HG02571 (cell line): Measurements from ENCODE around the gene PHACTR3.

Source experiments
- ATAC-seq: cut with Tn5 transposase; IDR thresholded peaks from one replicate; pipeline ENCODE4 v1.9.1; 2021; ENCODE audit warnings: mild to moderate bottlenecking, moderate library complexity; ENCODE audit not compliant: unreplicated experiment

PHACTR3 gene

DNA sequence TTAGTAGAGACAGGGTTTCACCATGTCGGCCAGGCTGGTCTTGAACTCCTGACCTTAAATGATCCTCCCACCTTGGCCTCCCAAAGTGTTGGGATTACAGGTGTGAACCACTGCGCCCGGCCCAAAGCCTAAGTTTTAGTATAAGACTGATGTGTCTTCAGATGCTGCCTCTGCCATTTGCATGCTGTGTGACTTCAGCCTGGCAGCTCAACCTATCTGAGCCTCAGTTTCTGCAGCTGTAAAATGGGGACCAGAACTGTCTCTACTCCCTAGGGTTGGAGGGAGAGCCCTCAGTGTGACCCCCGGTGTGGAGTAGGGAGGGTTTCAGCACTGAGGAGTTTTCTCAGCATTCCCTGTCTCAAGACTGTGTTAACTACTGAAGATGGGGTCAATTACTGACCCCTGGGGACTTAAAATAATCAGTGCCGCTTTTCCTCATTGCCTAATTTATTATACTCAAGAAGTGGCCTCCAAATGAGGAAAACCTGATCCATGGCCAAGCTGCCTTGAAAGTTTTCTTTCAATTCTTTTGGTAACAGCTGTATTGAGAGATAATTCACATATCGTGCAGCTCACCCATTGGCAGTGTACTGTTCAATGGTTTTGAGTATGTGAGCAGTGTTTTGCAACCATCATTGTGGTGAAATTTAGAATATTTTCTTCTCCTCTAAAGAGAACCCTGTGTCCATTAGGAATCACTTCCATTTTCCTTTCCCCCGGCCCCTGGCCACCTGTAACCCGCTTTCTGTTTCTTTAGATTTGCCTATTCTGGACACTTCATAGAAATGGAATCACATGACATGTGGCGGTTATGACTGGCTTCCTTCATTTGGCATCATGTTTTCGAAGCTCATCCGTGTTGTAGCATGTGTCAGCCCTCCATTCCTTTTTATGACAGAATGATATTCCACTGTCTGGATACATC lies 64.8 kb downstream of the PHACTR3 start:
- ATAC-seq = no peak

DNA sequence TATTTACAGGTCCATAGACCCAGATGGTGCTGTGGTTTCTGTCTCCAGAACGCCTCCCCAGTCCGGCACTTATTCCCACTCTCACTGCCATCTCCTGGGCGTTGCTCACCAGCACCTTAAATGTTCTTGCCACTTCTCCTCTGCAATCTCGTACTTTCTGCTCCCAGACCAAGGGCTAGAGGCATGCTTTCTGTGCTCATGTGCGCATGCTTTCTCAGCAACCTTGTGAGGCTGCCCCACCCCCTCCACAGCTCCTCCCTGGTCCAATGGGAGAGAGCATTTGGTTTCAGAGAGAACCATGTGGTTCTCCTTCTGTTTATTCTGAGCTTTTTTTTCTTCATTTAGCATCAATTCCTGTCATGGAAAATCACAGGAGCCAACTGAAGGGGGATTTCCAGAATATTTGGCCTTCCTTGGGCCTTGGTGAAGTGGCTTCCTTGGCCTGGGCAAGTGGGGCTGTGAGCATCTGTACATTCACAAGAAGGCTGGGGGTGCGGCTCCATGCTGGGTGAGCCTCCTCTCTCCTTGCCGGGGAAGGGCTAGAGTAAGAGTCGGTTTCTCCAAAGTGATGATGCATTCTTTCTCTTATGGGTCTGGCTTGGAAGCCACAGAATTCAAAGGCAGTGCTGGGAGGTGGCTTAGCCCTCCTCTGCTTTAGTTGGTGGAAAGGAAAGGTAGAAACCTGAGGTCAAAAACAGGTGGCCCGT lies 66.6 kb downstream of the PHACTR3 start:
- ATAC-seq = no peak

DNA sequence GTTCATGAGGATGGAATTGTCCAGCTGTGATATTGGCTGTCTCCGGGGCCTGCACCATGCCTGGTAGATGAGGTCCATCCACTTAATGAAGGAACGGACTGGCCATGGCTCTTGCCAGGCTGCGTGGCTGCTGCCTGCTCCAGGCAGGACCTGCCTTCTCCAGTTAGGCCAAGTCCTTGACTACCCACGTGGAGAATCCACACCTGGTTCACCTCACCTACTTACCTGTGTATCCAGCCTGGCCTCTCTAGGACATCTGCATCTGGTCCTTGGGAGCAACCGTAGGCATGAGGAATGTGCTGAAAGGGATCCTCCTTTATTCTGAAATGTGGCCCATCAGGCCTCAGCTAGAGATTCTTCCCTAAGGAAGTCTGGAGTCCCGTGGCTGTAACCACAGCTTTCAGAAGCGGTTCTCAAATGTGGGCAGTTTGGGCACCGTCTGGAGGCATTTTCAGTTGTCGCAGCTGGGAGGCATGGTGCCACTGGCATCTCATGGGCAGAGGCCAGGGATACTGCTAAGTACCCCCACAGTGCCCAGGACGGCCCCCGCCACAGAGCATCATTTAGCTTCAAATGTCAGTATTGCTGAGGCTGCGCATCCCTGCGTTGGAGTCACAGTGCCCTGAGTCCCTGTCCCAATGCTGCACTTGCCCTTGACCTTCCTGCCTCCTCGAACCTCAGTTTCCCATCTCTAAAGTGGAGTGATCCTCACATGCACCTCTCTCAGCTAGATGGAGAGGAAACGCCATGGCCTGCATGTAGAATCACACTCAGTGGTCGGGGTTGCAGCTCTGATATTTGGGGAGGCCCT lies 67.5 kb downstream of the PHACTR3 start:
- no peak for ATAC-seq

DNA sequence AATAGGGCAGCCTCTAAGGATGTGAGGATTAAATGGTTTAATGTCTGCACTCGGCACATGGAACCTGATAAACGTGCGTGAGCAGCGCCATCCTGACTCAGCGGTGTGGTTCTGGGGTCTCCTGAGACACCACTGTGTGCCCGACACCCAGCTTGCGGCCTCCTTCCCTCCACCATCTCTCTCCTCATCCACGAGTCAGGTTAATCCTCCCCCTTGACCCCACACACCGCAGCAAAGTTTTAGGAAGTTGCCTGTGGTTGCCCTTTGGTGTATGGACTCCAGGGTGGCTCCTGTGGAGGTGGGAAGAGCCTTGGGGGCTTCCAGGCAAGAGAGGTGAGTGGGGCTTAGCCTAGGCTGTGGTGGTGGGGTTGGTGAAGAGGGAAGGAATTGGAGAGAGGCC lies 68.2 kb downstream of the PHACTR3 start:
- ATAC-seq = no peak

DNA sequence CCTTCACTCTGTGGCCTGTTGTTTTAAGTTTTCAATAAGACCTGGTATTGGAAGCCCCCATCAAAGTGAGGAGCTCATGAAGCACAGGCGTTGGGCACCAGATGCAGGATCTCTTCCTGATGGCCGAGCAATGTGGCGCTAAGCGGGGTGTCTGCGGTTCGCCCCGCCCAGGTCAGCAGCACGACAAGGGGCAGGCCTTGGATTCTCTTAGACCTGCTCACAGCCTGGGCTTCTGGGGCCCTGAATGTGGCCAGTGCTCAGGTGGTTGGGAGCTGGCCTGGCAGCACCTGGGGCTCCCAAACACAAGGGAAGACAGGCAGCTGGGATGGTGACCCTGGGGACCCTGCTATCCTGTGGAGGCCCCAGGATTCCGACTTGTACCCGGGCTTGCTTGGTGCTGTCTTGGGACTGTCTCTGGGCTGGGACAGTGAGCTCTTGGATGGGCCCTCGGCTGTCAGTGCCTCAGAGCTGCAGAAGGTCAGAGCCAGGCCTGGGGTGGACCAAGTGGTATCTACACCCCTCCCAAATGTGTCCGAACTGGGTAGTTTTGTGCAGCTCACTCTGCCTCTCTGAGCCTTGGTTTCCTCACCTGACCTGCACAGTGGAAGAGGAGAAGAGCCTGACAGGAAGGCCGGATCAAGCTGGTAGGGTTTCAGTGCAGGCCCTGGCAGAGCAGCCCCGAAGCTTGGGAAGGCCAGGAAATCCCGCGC lies 69.1 kb downstream of the PHACTR3 start:
- ATAC-seq = no peak

DNA sequence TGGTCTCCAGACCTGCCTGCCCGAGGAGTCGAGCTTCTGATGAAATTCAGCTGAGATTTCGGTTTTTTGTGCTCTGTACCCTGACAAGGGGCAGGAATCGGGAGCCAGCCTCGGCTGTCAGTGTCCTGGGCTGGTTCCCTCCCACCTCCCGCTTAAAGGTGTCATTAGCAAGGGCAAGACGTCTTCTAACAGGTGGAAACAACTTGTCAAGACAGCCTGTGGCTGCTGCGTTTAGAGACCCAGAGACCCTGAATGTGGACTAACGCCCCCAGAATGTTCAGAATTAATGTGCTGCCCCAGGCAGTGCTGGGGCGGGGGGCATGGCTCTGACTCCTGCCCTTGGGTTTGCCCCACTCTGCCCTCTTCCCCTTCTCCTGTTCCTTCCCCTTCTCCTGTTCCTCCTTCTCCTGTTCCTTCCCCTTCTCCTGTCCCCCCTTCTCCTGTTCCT lies 69.7 kb downstream of the PHACTR3 start:
- ATAC-seq = no peak

DNA sequence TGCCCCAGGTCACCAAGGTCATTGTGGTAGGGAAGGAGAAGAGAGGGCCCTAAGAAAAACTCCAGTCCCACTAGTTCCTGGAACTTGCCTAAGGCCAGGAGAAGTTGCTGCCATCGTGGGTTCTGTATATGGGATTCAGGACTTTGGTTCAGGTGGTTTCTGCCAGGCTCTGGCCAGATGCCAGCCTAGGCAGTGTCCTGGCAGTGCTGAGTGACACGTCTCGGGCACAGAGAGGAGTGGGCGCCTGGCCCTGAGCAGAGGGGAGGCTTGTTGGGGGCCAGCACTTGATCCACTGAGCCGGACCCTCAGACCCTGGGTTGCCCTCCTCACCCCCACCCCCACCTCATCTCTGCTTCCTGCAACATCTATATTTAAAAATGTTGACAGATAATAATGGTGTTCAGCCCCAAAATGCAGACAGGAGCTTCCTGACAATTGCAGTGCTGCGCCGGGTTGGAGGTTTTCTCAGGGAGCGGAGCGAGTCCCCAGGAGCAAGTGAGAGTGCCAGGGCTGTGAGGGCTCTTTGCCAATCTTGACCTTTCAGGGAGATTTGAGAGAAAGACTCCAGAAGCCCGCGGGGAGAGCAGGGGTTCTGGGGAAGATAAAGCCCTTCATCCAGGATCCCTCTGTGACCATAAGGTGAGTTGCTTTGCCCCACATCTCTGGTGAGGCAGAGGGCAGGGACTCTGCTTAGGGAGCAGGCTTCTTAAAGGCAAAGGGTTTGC lies 71.9 kb downstream of the PHACTR3 start:
- ATAC-seq = no peak

DNA sequence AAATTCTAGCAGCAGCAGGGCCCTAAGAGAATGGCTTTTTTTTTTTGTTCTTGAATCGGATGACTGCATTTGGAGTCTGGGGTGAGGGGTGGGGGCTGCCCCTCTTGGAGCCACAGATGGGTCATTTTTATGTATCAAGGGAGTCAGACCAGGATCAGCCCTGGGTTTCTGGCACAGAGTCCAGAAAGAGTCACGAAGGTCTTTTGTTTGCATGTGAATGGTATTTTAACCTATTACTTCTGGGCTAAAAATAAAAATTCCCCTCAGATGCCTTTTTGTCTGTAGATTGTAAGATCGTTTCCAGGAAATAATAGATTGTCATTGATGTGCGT lies 72.5 kb downstream of the PHACTR3 start:
- no peak for ATAC-seq

DNA sequence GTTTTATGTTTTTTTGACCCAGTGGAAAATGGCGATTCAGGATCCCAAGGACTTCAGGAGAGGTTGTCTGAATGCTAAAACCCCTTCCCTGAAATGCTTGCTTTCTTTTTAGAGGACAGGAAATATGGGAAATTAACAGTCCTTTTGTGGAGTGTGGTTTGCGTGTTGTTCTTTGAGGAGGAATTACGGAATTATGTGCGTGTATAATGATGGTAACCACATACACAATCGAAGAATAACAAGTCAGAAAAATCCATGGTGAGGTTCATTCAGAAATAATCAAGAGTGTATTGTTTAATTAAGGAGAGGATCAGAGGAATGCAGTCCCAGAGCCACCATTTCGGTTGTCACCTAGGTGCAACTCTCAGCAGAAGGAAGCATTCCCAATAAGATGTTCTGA lies 73.2 kb downstream of the PHACTR3 start:
- no peak for ATAC-seq

DNA sequence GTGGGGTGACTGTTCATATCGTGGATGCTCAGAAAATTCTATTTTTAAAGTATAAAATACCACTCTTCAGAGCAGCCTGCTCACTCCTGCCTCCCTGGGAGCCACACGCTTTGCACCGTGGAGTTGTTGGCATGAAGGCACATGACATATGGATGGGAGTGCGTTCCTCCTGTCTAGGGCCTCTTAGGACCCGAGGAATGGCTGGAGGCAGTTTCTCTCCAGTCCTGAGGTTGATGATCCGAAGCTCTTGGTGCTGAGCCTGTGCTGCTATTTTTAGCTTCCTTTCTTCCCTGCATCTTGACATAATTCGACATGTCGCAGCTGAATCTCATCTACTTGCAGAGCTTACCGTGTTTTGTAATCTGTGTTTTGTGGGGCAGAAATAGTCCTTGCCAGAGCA lies 73.9 kb downstream of the PHACTR3 start:
- ATAC-seq = no peak

DNA sequence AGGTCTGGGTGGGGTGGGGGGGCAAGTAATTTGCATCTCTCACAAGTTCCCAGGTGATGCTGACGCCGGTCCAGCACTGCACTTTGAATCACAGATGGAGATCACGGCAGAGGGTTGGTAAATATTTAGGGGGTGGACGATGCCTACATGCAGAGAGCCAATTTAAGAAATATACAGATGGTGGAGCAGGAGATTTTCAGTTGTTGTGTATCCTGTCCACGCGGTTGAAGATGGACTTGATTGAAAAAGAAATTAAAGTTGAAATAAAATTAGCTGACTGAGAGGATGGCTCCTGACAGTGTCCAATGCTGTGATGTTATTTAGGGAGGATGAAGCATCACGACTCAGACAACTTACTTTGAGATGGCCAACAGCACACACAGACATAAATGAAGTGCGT lies 74.6 kb downstream of the PHACTR3 start:
- no peak for ATAC-seq

DNA sequence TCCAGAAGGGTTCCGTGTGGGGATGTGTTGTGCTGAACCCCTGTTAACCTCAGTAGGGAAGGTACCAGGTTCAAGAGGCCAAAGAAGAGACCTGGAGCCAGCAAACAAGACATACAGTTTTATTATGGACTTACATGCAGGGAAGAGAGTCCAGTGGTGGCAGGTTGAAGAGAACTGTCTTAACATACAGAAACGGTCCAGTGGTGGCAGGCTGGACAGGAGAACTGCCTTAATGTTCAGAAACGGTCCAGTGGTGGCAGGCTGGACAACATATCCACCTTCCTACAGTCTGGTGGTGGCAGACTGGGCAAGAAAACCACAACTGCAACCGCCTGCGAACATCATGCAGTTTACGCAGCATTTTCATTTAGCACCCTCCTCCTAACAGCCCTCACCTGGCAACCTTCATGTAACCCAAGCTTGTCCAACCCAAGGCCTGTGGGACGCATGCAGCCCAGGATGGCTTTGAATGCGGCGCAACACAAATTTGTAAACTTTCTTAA lies 75.9 kb downstream of the PHACTR3 start:
- no peak for ATAC-seq

DNA sequence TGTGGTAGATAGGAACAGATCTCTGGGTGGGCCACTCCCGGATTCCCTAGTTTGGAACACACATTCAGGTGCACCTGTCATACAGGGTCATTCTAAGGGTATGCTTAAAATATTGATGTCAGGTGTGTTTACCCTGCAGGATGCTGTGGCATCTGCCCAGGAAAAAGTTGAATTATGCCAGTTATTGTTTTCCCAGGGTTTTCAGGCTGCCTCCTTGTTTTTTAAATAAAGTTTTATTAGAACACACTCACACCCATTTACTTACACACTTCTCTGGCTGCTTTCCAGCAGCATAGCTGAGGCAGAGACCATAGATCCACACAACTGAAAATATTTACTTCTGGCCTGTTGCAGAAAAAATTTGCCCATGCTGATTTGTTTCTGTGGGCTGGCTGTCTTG lies 76.5 kb downstream of the PHACTR3 start:
- no peak for ATAC-seq

DNA sequence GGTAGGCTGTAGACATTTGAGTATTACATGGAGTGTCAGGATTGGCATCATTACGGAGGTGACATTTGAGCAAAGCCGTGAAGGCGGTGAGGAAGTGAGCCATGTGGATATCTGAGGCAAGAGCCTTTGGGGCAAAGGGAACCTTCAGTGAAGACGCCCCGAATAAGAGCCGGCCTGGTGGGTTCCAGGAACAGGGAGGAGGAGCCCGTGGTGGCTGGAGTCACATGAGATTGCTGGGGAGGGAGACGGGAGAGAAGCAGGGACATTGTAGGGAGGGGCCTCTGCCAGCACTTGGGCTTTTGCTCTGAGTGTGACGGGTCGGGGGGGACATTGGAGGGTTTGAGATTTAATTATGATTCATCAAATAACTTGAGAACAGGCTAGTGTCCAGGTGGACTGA lies 78.3 kb downstream of the PHACTR3 start:
- ATAC-seq = no peak

DNA sequence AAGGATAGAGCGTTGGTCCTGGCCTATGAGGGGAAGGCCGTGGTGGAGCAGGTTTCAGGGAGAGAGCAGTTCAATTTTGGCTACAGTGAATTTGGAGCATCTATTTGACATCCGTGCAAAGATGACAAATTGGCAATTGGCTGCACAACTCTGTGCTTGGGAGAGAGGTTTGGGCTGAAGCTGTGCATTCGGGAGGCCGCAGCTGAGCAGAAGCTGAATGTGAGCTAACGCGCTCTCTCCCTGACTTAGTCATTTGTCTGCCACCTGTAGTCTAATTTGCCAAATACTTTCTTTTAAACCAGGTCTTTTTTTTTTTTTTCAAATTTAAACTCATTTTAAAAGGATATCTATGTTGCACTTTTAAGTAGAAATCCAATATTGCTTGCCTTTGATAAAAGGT lies 78.8 kb downstream of the PHACTR3 start:
- ATAC-seq = no peak

DNA sequence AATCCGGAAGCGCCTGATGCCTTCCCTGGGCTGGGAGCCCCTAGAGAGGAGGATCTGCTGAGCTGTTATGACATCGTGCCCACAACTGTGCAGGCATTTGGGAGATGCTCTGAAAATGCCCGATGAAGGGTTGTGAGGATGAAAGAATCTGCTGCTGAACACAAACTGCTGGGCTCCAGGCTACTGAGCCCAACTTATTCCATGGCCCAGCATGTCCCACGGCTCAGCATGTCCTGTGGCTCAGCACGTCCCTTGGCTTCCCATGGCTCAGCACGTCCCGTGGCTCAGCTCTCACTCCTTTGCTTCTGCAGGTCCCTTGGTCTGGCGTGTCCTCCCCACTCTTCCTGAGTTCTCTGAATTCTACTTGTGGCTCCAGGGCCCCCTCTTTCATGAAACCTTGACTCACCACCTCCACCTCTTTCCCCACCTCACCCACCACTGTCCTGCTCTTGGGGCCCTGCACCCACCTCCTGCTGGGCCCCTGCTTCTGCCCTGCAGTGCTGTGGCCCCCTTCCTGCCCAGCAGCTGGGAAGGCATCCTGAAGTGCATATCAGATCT lies 80.4 kb downstream of the PHACTR3 start:
- ATAC-seq = no peak

DNA sequence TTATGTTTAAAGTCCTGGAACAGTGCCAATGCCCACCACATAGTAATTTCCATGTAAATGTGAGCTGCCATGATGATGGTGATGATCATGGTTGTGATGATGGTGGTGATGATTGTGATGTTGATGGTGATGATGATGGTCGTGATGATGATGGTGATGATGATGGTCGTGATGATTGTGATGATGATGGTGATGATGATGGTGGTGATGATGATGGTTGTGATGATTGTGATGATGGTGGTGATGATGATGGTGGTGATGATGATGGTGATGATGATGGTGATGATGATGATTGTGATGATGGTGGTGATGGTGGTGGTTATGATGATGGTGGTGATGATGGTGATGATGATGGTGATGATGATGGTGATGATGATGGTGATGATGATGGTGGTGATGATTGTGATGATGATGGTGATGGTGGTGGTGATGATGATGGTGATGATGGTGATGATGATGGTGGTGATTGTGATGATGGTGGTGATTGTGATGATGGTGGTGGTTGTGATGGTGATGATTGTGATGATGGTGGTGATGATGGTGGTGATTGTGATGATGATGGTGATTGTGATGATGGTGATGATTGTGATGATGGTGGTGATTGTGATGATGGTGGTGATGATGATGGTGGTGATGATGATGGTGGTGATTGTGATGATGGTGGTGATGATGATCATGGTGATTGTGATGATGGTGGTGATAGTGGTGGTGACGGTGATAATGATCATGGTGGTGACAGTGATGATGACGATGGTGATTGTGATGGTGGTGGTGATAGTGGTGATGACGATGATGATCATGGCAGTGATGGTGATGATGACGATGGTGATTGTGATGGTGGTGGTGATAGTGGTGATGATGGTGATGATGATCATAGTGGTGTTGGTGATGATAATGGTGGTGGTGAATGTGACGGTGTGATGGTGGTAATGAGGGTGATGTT lies 82.3 kb downstream of the PHACTR3 start:
- ATAC-seq = no peak

DNA sequence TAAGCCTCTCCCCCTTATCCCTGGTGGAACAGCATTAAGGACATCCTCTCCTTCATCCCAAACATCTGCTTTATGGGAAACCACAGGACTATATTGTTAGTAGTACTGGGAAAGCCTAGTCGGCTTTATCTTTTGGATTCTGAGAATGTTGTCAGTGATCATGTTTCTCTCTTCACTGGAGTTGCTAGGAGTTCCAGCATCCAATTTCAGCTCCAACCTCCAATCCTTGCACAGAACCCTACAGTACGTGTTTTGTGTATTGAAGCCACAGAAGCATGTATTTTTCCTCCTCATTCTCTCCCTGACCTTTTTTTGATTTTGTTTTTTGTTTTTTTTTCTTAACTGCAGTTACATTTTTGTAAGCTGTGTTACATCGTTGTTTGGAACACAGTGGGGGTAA lies 84.0 kb downstream of the PHACTR3 start:
- ATAC-seq = no peak

DNA sequence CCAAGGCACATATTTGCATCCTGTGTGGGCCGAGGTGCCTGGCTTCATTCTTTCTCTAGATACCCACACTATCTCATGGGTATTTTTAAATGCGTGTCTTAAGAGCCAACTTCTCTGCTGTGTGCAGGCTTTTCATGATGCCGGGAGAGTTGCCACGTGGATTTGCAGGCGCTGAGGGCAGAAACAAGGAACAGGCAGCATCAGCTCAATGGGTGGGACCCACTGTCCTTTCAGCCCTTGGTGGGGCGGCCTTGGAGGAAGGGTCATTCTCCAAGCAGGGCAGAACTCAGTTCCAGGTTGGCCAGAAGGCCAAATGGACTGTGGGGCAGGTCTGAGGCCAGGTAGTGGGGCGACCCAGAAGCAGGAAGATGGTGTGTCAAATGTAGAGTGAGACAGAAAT lies 84.7 kb downstream of the PHACTR3 start:
- ATAC-seq = no peak
